Nephron progenitor cell (in vitro differentiated cells): ENCODE data around the gene TSPAN3.

Source experiments
- DNase-seq: peaks from one replicate; pipeline ENCODE4 v3.0.0; 2021
- H3K27ac Mint-ChIP-seq: 2 replicates; pipeline ENCODE4 v1.8.0; 2021; ENCODE audit warnings: mild to moderate bottlenecking, moderate library complexity, mixed read lengths
- H3K27me3 Mint-ChIP-seq: 2 replicates; pipeline ENCODE4 v1.8.0; 2021; ENCODE audit warnings: mild to moderate bottlenecking, low read depth, mixed read lengths; ENCODE audit not compliant: poor library complexity
- H3K36me3 Mint-ChIP-seq: 2 replicates; pipeline ENCODE4 v1.8.0; 2021; ENCODE audit warnings: low read depth, mixed read lengths
- H3K4me1 Mint-ChIP-seq: 2 replicates; pipeline ENCODE4 v1.8.0; 2021; ENCODE audit warnings: mixed read lengths
- H3K4me3 Mint-ChIP-seq: 2 replicates; pipeline ENCODE4 v1.8.0; 2021; ENCODE audit warnings: mild to moderate bottlenecking, moderate library complexity, mixed read lengths
- H3K9me3 Mint-ChIP-seq: 2 replicates; pipeline ENCODE4 v1.8.0; 2021; ENCODE audit warnings: mild to moderate bottlenecking, moderate library complexity, mixed read lengths
- TF ChIP-seq, protein P1 (sequence below): fragments of 200-600 bp; sonication (generic); IDR thresholded peaks from 2 replicates; pipeline ENCODE4 v1.5.0; 2021; ENCODE audit warnings: antibody characterized with exemption

The TSPAN3 gene

DNA sequence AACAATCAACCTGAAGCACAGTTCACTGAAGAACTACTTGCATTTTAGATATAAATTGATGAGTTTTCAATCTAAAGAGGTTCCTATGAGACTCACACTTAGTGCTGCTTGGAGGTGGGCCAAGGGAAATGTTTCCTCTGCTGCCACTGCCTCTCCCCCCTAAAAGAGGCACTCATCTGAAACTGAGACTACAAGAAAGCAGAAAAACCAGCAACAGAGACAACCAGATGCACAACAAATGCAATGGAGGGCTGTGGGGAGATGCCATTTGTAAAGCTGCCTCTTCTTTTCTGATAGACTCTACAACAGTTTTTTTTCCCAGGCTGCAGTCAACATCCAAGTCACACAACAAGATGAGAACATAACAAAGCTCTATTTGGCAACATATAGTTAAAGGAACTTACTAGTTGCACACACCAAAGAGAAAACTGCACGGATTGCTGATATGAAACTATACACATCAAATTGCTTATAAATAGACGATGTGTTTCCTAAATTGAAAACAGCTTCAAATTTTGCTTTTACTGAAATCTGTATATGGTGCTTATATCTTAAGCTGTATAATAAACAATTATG is 11.0 kb downstream of the TSPAN3 start:
- H3K27ac Mint-ChIP-seq = peak overlapping the region; percentile 33
- TF ChIP-seq, protein P1, sequence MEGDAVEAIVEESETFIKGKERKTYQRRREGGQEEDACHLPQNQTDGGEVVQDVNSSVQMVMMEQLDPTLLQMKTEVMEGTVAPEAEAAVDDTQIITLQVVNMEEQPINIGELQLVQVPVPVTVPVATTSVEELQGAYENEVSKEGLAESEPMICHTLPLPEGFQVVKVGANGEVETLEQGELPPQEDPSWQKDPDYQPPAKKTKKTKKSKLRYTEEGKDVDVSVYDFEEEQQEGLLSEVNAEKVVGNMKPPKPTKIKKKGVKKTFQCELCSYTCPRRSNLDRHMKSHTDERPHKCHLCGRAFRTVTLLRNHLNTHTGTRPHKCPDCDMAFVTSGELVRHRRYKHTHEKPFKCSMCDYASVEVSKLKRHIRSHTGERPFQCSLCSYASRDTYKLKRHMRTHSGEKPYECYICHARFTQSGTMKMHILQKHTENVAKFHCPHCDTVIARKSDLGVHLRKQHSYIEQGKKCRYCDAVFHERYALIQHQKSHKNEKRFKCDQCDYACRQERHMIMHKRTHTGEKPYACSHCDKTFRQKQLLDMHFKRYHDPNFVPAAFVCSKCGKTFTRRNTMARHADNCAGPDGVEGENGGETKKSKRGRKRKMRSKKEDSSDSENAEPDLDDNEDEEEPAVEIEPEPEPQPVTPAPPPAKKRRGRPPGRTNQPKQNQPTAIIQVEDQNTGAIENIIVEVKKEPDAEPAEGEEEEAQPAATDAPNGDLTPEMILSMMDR = no peak
- DNase-seq = no peak
- no peaks in the 10 kb centered on the region for H3K9me3 Mint-ChIP-seq
- peaks cover 9% of the 10 kb centered on the region for H3K36me3 Mint-ChIP-seq
- H3K4me1 Mint-ChIP-seq = peaks cover 68% of the 10 kb centered on the region
- H3K4me3 Mint-ChIP-seq = peak overlapping the region; percentile 9
- H3K27me3 Mint-ChIP-seq = no peaks in the 10 kb centered on the region

DNA sequence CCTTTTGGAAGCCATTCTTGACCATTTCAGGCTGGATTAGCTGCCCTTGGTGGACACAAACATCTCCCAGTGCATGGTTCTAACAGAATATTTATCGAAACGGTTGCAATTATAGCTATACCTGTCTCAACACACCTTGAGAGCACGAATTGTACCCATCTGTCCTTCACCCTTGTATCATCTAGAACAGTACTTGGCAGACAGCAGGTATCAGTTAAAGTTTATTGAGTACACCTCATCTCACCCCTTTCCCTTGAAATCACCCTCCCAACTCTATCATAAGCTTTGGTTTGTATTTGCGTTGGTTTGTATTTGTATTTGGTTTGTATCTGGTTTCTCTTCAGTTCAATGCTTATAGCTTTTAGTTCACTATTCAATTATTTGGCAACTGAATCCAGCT is 12.4 kb downstream of the TSPAN3 start:
- TF ChIP-seq, protein P1 = no peak
- DNase-seq = no peak
- Mint-ChIP-seq H3K27me3 (no peaks in the 10 kb centered on the region), H3K27ac (peak overlapping the region; percentile 57), H3K36me3 (peaks cover 15% of the 10 kb centered on the region), H3K4me3 (no peak overlapping the region), H3K9me3 (no peaks in the 10 kb centered on the region), H3K4me1 (peaks cover 54% of the 10 kb centered on the region)

GRCh38 chr15:77057685-77058084 is 13.2 kb downstream of the TSPAN3 start:
- H3K9me3 Mint-ChIP-seq = no peaks in the 10 kb centered on the region
- H3K27ac Mint-ChIP-seq = no peak overlapping the region
- H3K4me3 Mint-ChIP-seq = no peak overlapping the region
- no peaks in the 10 kb centered on the region for H3K27me3 Mint-ChIP-seq
- TF ChIP-seq, protein P1 = no peak
- peaks cover 17% of the 10 kb centered on the region for H3K36me3 Mint-ChIP-seq
- H3K4me1 Mint-ChIP-seq = peaks cover 48% of the 10 kb centered on the region
- DNase-seq = no peak

- DNase-seq = no peak
- TF ChIP-seq, protein P1 = no peak
- peaks cover 42% of the 10 kb centered on the region for H3K4me1 Mint-ChIP-seq
- H3K27ac Mint-ChIP-seq = no peak overlapping the region
- peaks cover 23% of the 10 kb centered on the region for H3K36me3 Mint-ChIP-seq
- no peaks in the 10 kb centered on the region for H3K27me3 Mint-ChIP-seq
- no peak overlapping the region for H3K4me3 Mint-ChIP-seq
- no peaks in the 10 kb centered on the region for H3K9me3 Mint-ChIP-seq
Measured at GRCh38 chr15:77057072-77057471, 13.8 kb downstream of the TSPAN3 start.

GRCh38 chr15:77053709-77054108 is 17.2 kb downstream of the TSPAN3 start:
- Mint-ChIP-seq H3K36me3 (peaks cover 43% of the 10 kb centered on the region), H3K4me3 (no peak overlapping the region), H3K9me3 (no peaks in the 10 kb centered on the region), H3K27me3 (no peaks in the 10 kb centered on the region), H3K4me1 (peaks cover 13% of the 10 kb centered on the region), H3K27ac (no peak overlapping the region)
- DNase-seq = no peak
- TF ChIP-seq, protein P1 = no peak

- Mint-ChIP-seq H3K9me3 (no peaks in the 10 kb centered on the region), H3K4me3 (no peak overlapping the region), H3K4me1 (peaks cover 1% of the 10 kb centered on the region), H3K27ac (no peak overlapping the region), H3K27me3 (no peaks in the 10 kb centered on the region), H3K36me3 (peaks cover 53% of the 10 kb centered on the region)
- no peak for DNase-seq
- TF ChIP-seq, protein P1 = no peak
Measured at GRCh38 chr15:77052556-77052955, 18.4 kb downstream of the TSPAN3 start.
